ENCODE results near the gene TEKT5.
"Not testable (repeated sequence)": the region's sequence is repeated elsewhere in the genome, so short reads cannot be mapped to it uniquely, and the experiment has no call there.

Gene TEKT5

DNA sequence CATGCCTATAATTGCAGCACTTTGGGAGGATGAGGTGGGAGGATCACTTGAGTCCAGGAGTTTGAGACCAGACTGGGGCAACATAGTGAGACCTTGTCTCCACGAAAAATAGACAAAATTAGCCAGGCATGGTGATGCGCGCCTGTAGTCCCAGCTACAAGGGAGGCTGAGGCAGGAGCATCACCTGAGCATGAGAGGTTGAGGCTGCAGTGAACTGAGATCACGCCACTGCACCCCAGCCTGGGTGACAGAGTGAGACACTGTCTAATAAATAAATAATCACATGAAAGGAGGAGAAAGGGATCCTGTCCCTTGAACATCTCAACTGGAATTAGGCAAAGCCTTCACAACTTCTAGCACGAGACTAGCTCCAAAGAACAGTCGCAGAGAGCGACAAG lies 53.2 kb downstream of the TEKT5 start:
- no peaks in the 10 kb centered on the region for H3K4me1 Mint-ChIP-seq (ENCODE audit: low read depth)
- no peaks in the 10 kb centered on the region for H3K27me3 Mint-ChIP-seq (ENCODE audit: low read depth)
- H3K4me3 Mint-ChIP-seq: no peak overlapping the region
- no peaks in the 10 kb centered on the region for H3K9me3 Mint-ChIP-seq
- no peaks in the 10 kb centered on the region for H3K36me3 Mint-ChIP-seq (ENCODE audit: low read depth)
- H3K27ac Mint-ChIP-seq: no peak overlapping the region

DNA sequence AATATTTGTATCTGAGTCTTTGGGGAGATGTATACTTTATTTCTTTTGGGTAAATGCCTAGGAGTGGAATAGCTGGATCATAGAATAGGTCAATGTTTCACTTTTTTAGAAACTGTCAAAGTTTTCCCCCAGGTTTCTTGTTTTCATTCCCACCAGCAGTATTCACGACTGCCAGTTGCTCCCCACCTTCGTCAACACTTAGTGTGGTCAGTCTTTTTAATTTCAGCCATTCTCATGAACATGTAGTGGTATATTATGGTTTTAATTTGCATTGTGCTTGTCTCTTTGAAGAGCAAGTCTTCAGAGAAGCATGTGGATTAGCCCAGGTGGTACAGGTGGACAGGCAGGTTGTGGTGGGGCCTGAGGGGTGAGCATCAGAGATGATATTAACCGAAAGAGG lies 53.8 kb downstream of the TEKT5 start:
- Mint-ChIP-seq H3K36me3 (ENCODE audit: low read depth) (no peaks in the 10 kb centered on the region), H3K4me3 (no peak overlapping the region), H3K27ac (no peak overlapping the region), H3K4me1 (ENCODE audit: low read depth) (no peaks in the 10 kb centered on the region), H3K27me3 (ENCODE audit: low read depth) (no peaks in the 10 kb centered on the region), H3K9me3 (no peaks in the 10 kb centered on the region)

DNA sequence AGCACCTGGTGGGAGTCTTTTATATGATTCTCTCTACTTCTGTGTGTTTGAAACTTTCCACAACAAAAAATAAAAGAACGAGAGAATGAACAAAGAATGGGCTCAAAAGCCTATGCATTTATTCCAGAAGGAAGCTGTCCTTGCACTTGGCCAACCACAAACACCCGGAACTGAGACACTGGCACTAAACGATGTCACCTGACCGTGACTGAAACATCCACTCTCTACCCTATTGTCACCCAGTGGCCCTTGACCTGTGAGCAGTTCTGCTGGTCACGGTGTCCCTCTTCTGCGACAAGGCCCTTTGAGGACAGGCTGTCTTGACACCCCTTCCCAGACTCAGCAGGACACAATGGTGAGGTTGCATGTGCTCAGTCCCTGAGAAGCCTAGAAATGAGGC lies 56.6 kb downstream of the TEKT5 start:
- no peaks in the 10 kb centered on the region for H3K9me3 Mint-ChIP-seq

DNA sequence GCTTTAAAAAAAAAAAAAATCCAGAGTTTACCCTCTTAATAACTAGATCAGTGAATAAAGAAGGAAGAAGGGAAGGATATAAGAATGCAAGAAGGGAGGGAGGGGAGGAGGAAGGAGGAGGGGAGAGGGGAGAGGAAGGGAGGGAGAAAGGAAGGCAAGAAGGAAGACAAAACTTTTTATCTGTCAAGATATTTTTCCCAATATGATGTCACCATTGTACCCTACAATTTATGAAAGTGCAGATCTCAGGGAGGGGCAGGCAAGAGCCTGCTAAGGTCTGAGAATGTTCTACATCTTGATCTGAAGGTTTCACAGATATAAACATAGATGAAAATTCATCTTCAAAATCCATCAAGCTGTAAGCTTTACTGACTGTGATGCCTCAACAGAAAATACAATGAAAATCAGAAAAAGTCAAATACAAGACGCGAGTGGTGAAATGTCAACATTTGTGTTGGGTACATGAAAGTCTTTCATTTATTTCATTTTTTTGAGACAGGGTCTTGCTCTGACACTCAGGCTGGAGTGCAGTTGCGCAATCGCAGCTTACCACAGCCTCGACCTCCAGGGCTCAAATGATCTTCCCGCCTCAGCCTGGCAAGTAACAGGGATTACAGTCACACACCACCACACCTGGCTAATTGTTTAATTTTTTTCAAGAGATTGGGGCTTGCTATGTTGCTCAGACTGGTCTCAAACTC lies 57.2 kb downstream of the TEKT5 start:
- H3K27ac Mint-ChIP-seq: no peak overlapping the region

More for the DNA sequence above, 56.6 kb downstream of the TEKT5 start:
- Mint-ChIP-seq H3K4me1 (ENCODE audit: low read depth) (no peaks in the 10 kb centered on the region), H3K27ac (no peak overlapping the region), H3K27me3 (ENCODE audit: low read depth) (no peaks in the 10 kb centered on the region), H3K4me3 (no peak overlapping the region), H3K36me3 (ENCODE audit: low read depth) (no peaks in the 10 kb centered on the region)

DNA sequence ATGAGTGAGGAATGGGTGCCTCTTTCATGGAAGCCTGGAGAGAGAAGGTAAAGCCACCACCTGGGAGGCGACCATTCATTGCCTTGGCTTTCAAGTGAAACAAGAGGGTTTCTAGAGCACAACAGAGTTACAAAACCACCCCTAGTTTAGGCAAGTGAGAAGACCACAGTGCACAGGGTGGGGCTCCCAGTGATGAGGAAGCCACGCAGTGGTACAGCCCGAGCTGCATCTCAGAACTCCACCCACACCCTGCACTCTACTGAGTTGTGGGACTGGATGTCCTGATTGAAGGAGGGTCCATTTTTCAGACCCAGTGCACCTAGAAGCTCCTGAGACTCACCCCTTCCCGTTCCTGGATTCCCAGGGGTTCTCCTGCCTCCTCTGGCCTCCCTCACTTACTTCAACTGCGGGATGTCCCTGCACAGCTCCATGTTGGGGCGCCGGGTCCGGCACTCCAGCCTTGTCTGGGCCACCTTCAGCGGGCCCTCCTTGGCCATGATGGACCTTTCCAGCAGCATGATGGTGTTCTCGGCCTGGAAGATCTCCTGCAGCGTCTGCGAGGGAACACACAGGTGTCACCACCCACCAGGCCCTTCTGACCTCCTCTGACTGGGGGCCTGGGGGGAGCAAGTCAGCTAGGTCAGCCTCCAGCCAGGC lies 59.2 kb downstream of the TEKT5 start:
- Mint-ChIP-seq H3K27me3 (ENCODE audit: low read depth) (peaks cover 3% of the 10 kb centered on the region), H3K27ac (no peak overlapping the region), H3K4me3 (no peak overlapping the region), H3K9me3 (no peaks in the 10 kb centered on the region), H3K4me1 (ENCODE audit: low read depth) (no peaks in the 10 kb centered on the region), H3K36me3 (ENCODE audit: low read depth) (no peaks in the 10 kb centered on the region)

More for the DNA sequence above, 57.2 kb downstream of the TEKT5 start:
- Mint-ChIP-seq H3K36me3 (ENCODE audit: low read depth) (no peaks in the 10 kb centered on the region), H3K9me3 (no peaks in the 10 kb centered on the region), H3K27me3 (ENCODE audit: low read depth) (no peaks in the 10 kb centered on the region), H3K4me1 (ENCODE audit: low read depth) (no peaks in the 10 kb centered on the region), H3K4me3 (no peak overlapping the region)

DNA sequence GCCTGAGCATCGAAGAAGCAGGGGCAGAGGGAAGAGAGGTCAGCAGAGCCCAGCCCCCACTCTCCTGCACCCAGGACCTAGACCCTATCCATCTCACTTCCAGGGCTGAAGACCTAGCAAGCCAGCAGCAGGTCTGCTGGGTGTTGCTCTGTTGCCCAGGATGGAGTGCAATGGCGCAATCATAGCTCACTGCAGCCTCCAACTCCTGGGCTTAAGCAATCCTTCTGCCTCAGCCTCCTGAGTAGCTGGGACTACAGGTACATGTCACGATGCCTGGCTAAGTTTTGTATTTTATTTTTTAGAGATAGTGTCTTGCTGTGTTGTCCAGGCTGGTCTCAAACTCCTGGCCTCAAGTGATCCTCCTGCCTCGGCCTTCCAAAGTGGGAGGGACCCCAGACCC lies 61.3 kb downstream of the TEKT5 start:
- H3K4me1 Mint-ChIP-seq (ENCODE audit: low read depth); H3K27me3 Mint-ChIP-seq (ENCODE audit: low read depth); H3K27ac Mint-ChIP-seq; H3K36me3 Mint-ChIP-seq (ENCODE audit: low read depth); H3K4me3 Mint-ChIP-seq; H3K9me3 Mint-ChIP-seq: not testable (repeated sequence)

DNA sequence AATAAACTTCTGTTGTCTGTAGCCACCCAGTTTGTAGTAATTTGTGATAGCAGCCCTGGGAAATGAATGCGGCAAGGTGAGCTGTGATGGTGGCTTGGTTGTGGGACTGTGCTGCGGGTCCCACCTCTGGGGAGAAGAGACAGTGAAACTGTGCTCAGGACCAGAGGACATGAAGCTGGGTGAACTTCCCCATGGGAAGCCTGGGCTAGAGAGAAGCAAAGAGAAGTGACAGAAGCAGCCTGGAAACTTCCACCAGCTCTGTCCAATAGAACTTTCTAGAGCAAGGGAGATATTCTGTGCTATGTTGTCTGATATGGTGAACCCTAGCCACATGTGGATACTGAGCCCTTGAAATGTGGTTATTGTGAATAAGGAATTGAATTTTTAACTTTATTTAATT lies 62.8 kb downstream of the TEKT5 start:
- Mint-ChIP-seq H3K4me3 (no peak overlapping the region), H3K9me3 (no peaks in the 10 kb centered on the region), H3K36me3 (ENCODE audit: low read depth) (no peaks in the 10 kb centered on the region), H3K27ac (no peak overlapping the region), H3K4me1 (ENCODE audit: low read depth) (no peaks in the 10 kb centered on the region), H3K27me3 (ENCODE audit: low read depth) (peaks cover 3% of the 10 kb centered on the region)

DNA sequence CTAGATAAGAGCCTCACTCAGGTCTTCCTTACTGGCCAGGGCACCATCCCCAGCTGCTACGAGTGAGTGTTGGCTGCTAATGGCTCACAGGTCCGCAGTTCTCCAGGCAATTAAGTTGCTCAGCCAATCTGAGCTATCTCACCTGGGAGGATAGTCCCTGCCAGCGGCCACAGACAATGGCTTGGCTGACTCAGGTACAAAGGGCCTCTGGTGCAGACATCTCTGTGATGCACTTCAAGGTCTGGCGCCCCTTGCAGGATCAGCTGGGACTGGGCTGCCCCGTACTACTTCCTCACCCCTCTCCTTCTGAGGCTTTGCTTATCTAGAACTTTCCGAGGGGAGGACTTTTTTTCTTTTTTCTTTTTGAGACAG lies 65.2 kb downstream of the TEKT5 start:
- no peaks in the 10 kb centered on the region for H3K36me3 Mint-ChIP-seq (ENCODE audit: low read depth)
- H3K27ac Mint-ChIP-seq: no peak overlapping the region
- no peaks in the 10 kb centered on the region for H3K4me1 Mint-ChIP-seq (ENCODE audit: low read depth)
- H3K4me3 Mint-ChIP-seq: no peak overlapping the region
- H3K27me3 Mint-ChIP-seq (ENCODE audit: low read depth): peaks cover 3% of the 10 kb centered on the region
- no peaks in the 10 kb centered on the region for H3K9me3 Mint-ChIP-seq

DNA sequence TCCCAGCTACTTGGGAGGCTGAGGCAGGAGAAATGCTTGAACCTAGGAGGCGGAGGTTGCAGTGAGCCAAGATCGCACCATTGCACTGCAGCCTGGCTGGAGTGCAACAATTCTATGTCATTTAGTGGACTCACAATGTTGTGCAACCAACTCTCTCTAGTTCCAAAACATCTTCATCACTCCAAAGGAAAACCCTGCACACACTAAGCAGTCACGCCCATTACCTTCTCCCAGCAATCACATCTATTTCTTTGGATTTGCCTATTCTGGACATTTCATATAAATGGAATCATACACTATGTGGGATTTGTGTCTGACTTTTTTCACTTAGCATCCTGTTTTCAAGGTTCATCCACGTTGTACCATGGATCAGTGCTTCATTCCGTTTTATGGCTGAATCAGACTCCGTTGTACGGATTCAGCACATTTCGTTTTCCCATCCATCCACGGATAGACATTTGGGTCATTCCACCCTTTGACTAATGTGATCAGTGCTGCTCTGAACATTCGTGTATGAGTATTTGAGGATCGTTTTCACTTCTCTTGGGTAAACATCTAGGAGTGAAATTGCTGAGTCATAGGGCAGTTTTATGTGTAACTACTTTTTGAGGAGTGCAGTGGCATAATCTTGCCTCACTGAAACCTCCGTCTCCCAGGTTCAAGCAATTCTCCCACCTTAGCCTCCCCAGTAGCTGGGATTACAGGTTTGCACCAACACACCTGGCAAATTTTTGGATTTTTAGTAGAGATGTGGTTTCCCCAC lies 69.0 kb downstream of the TEKT5 start:
- Mint-ChIP-seq H3K4me3 (no peak overlapping the region), H3K27me3 (ENCODE audit: low read depth) (no peaks in the 10 kb centered on the region), H3K9me3 (no peaks in the 10 kb centered on the region), H3K36me3 (ENCODE audit: low read depth) (no peaks in the 10 kb centered on the region), H3K4me1 (ENCODE audit: low read depth) (no peaks in the 10 kb centered on the region), H3K27ac (no peak overlapping the region)

DNA sequence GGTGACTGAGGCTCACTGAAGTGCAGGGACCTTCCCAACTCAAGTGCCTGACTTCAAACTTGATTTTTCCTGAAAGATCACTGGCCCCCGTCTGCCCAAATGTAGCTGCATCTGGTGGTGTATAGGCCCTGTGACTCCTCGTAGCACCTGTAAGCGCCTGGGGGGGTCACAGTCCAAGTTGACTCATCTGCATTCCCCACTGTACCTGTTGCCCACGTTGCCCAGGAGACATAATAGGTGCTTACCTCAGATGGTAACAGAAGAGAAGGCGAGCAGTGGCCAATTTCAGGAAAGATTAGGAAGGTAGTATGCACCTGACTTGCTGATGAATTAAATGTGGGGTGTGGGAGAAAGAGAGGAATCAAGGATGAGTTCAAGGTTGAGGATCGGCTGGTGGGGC lies 70.2 kb downstream of the TEKT5 start:
- H3K4me1 Mint-ChIP-seq (ENCODE audit: low read depth): no peaks in the 10 kb centered on the region
- no peaks in the 10 kb centered on the region for H3K36me3 Mint-ChIP-seq (ENCODE audit: low read depth)
- peaks cover 9% of the 10 kb centered on the region for H3K27me3 Mint-ChIP-seq (ENCODE audit: low read depth)
- no peak overlapping the region for H3K4me3 Mint-ChIP-seq
- H3K9me3 Mint-ChIP-seq: no peaks in the 10 kb centered on the region
- no peak overlapping the region for H3K27ac Mint-ChIP-seq

DNA sequence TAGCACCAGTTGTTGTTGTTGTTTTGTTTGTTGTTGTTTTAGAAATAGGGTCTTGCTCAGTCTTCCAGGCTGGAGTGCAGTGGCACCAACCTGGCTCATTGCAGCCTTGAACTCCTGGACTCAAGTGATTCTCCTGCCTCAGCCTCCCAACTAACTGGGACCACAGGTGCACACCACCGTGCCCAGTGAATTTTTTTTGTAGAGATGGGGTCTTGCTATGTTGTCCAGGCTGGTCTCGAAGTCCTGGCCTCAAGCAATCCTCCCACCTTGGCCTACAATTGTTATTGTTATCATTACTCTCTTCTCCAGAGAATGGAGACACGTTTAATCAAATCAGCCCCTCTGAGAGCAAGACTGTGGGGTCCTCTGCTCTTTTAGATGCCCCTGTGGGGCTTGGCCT lies 71.7 kb downstream of the TEKT5 start:
- H3K27ac Mint-ChIP-seq: no peak overlapping the region
- H3K9me3 Mint-ChIP-seq: no peaks in the 10 kb centered on the region
- no peaks in the 10 kb centered on the region for H3K4me1 Mint-ChIP-seq (ENCODE audit: low read depth)
- peaks cover 9% of the 10 kb centered on the region for H3K27me3 Mint-ChIP-seq (ENCODE audit: low read depth)
- no peaks in the 10 kb centered on the region for H3K36me3 Mint-ChIP-seq (ENCODE audit: low read depth)
- no peak overlapping the region for H3K4me3 Mint-ChIP-seq

DNA sequence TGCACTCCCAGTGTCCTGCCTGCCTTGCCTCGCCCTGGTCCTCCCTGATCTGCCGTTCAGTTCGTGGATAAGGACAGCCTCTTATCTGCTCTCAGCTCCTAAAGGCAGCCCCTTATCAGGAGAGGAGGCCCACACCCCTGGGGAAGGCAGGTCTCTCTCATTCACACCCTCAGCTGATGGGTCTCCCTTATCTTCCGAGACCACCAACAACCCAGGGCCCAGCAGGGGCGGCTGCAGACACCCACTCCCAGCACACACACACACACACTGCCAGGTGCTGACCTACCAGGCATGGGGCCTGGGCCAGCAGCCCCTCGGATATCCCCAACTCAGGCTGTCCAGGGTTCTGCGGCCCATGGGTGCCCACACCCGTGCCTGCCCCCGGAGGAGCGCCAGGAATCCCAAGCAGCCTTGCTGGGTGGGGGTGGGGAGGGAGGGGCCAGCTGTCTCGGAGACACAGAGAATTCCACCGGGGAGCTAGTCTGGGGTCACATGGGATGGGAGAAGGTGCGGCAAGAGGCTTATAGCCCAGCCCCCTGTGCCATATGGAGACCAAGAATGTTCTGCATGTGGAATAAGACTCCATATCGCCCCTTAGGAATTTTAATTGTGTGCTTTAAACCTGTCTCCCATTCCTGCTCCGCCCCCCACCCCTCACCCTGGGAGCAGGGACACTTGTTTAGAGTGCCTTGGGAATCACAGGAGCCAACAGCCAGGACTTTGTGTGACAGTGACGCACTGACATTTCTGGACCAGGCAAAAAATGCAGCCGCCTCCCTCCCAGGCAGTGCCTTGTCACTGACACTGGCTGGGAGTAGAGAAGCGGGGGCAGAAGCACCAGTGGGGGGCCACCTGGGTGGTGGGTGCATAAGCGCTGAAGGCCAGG lies 72.5 kb downstream of the TEKT5 start:
- peaks cover 9% of the 10 kb centered on the region for H3K27me3 Mint-ChIP-seq (ENCODE audit: low read depth)
- H3K27ac Mint-ChIP-seq: no peak overlapping the region
- H3K9me3 Mint-ChIP-seq: no peaks in the 10 kb centered on the region

DNA sequence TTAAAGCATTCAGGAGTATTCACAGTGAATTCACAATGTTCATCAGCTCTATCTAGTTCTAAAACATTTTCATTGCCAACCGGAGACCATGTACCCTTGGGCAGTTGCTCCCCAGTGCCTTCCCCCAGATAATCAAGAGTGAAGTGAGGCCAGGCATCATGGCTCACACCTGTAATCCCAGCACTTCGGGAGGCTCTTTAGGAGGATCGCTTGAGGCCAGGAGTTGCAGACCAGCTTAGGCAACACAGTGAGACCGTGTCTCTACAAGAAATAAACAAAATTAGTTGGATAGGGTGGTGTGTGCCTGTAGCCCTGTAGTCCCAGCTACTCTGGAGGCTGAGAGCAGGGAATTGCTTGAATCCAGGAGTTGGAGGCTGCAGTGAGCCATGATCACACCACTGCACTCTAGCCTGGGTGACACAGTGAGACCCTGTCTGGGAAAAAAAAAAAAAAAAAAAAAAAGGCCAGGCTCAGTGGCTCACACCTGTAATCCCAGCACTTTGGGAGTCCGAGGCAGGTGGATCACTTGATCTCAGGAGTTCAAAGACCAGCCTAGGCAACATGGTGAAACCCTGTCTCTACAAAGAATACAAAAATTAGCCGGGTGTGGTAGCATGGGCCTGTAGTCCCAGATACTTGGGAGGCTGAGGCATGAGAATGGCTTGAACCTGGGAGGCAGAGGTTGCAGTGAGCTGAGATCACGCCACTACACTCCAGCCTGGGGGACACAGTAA lies 73.3 kb downstream of the TEKT5 start:
- not testable (repeated sequence) for H3K9me3 Mint-ChIP-seq; H3K4me3 Mint-ChIP-seq; H3K27ac Mint-ChIP-seq; H3K4me1 Mint-ChIP-seq (ENCODE audit: low read depth); H3K36me3 Mint-ChIP-seq (ENCODE audit: low read depth); H3K27me3 Mint-ChIP-seq (ENCODE audit: low read depth)

More for the DNA sequence above, 72.5 kb downstream of the TEKT5 start:
- Mint-ChIP-seq H3K36me3 (ENCODE audit: low read depth) (no peaks in the 10 kb centered on the region), H3K4me3 (no peak overlapping the region), H3K4me1 (ENCODE audit: low read depth) (no peaks in the 10 kb centered on the region)

DNA sequence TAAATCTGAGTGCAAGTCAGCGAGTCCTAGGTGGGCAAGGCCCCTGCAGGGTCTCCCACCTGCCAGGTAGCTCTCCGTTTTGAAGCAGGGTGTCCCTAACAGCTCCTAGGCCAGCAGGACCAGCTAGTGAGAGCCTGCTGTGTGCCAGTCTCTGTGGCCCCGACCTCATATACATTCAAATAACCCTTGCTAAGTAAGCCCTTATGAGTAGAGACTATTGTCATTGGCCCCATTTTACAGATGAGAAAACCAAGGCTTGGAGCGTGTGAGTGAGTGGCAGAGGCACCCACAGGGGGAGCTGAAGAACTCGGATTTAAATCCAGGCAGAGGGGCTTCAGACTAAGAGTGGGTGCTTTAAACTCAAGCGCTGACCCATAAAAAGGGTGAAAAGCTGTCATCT lies 74.6 kb downstream of the TEKT5 start:
- H3K9me3 Mint-ChIP-seq: no peaks in the 10 kb centered on the region
- H3K27me3 Mint-ChIP-seq (ENCODE audit: low read depth): peaks cover 9% of the 10 kb centered on the region
- H3K4me3 Mint-ChIP-seq: no peak overlapping the region
- no peaks in the 10 kb centered on the region for H3K36me3 Mint-ChIP-seq (ENCODE audit: low read depth)
- H3K27ac Mint-ChIP-seq: no peak overlapping the region
- H3K4me1 Mint-ChIP-seq (ENCODE audit: low read depth): no peaks in the 10 kb centered on the region
